Panc1 (cell line): ENCODE data around the gene TWIST2. TPM values are rescaled to one million over a fixed set of nuclear protein-coding genes. Genes with fewer than 3 reads are reported as not detected.

Experiments
- ATAC-seq: fragments of 200-7000 bp; cut with Tn5 transposase; 2 replicates; pipeline ENCODE4 v1.9.1; 2020; ENCODE audit warnings: mild to moderate bottlenecking, moderate library complexity
- BruUV-seq: library from RNA; stranded (reverse); fragments of 400-500 nt; replicated peaks from 2 replicates; lab custom pipeline; 2021; lab: Mats Ljungman, UMichigan
- CTCF ChIA-PET: fragments of 300-600 bp; sonication (Branson Sonifier 250); formaldehyde crosslinking; loops from one replicate; lab custom pipeline; 2022; ENCODE audit warnings: antibody characterized with exemption; lab: Charles Lee
- POLR2A ChIA-PET: fragments of 300-600 bp; sonication (Branson Sonifier 250); formaldehyde crosslinking; loops from one replicate; lab custom pipeline; 2022; ENCODE audit warnings: antibody characterized with exemption; lab: Charles Lee
- DNase-seq: peaks from one replicate; pipeline ENCODE4 v3.0.0-alpha.2; 2010; ENCODE audit warnings: low read depth, low spot score
- H3K27ac ChIP-seq: 2 replicates; pipeline ENCODE4 v1.5.1; 2011; ENCODE audit warnings: mild to moderate bottlenecking, low read length, inconsistent platforms
- H3K27me3 ChIP-seq: fragments of 200-500 bp; sonication (Bioruptor generic); 2 replicates; pipeline ENCODE4 v1.6.0; 2014; ENCODE audit warnings: low read length, inconsistent platforms; ENCODE audit not compliant: control insufficient read depth, insufficient read depth
- H3K36me3 ChIP-seq: fragments of 200-500 bp; sonication (Bioruptor generic); 2 replicates; pipeline ENCODE4 v1.5.1; 2014; ENCODE audit warnings: inconsistent platforms, mild to moderate bottlenecking, low read length, moderate library complexity; ENCODE audit not compliant: control insufficient read depth, insufficient read depth
- H3K4me1 ChIP-seq: 2 replicates; pipeline ENCODE4 v1.5.1; 2011; ENCODE audit warnings: inconsistent platforms, mild to moderate bottlenecking, low read length, moderate library complexity; ENCODE audit not compliant: control insufficient read depth, insufficient read depth
- H3K4me3 ChIP-seq, 2 experiments: 2 replicates each; pipeline ENCODE4 v1.5.1; 2011 to 2012; ENCODE audit warnings: low read depth in 2 of 2, low read length in 2 of 2, mild to moderate bottlenecking in 2 of 2, inconsistent platforms in 1 of 2, moderate library complexity in 1 of 2
- H3K9me3 ChIP-seq: fragments of 200-500 bp; sonication (Bioruptor generic); 2 replicates; pipeline ENCODE4 v1.5.1; 2014; ENCODE audit warnings: low read depth, mild to moderate bottlenecking, inconsistent platforms, low read length, moderate library complexity; ENCODE audit not compliant: control insufficient read depth, insufficient read depth
- CTCF ChIP-seq: fragments of 450-650 bp; IDR thresholded peaks from 2 replicates; pipeline ENCODE4 v1.5.1; 2017; ENCODE audit warnings: mild to moderate bottlenecking
- POLR2AphosphoS5 ChIP-seq: IDR thresholded peaks from 2 replicates; pipeline ENCODE4 v1.6.1; 2012; ENCODE audit warnings: mild to moderate bottlenecking, low read depth, low read length, moderate library complexity
- REST ChIP-seq, 2 experiments: IDR thresholded peaks; 2 replicates each; pipeline ENCODE4 v1.6.1; 2011 to 2012; ENCODE audit warnings: low read depth in 2 of 2, control low read depth in 1 of 2, low read length in 1 of 2, mild to moderate bottlenecking in 1 of 2, moderate library complexity in 1 of 2; ENCODE audit not compliant: insufficient read depth in 1 of 2
- SIN3A ChIP-seq: IDR thresholded peaks from 2 replicates; pipeline ENCODE4 v1.6.1; 2012; ENCODE audit warnings: low read depth, mild to moderate bottlenecking, low read length, moderate library complexity, borderline replicate concordance; ENCODE audit not compliant: insufficient read depth
- TCF7L2 ChIP-seq: IDR thresholded peaks from 2 replicates; pipeline ENCODE4 v1.6.1; 2011; ENCODE audit warnings: mild to moderate bottlenecking, low read depth, low read length, inconsistent platforms
- in situ Hi-C: cut with HindIII; loops from 2 replicates; pipeline ENCODE4 v1.10.0; 2016; ENCODE audit warnings: low sequenced_read_pairs, low pct_unique_long_range_greater_than_20kb
- intact Hi-C: fragments of 100-400 bp; cut with micrococcal nuclease; formaldehyde crosslinking; loops from one replicate; pipeline ENCODE4 v1.10.0; 2022; ENCODE audit not compliant: unreplicated experiment
- total RNA-seq: library from RNA; stranded (reverse); gene quantifications from one replicate; pipeline ENCODE4 v1.2.1, GENCODE V29; 2021; ENCODE audit not compliant: unreplicated experiment

The TWIST2 gene
- total RNA-seq, 1 experiment from 2014 or later = 4.2 TPM

GRCh38 chr2:238850091-238850490, 2.2 kb downstream of the TWIST2 start:
- no TSS peak for BruUV-seq
- no peaks in the 10 kb centered on the region for H3K9me3 ChIP-seq
- in situ Hi-C loops = no loop called here
- TF ChIP-seq POLR2AphosphoS5 = no peak
- no peak for TF ChIP-seq CTCF
- no peak for TF ChIP-seq TCF7L2
- TF ChIP-seq REST (IDR thresholded peaks at IDR 0.05; ENCODE audit: insufficient read depth in 1 of 2, low read depth in 2 of 2, low read length in 1 of 2) = no peak
- TF ChIP-seq SIN3A = no peak
- CTCF ChIA-PET = no interaction called here
- H3K27ac ChIP-seq = peak overlapping the region; percentile 59; the same call in 1 of the 2 replicates
- ATAC-seq (no peak), DNase-seq (no peak)
- H3K4me1 ChIP-seq = peaks cover 6% of the 10 kb centered on the region
- POLR2A ChIA-PET = no interaction called here
- intact Hi-C loops = no loop called here
- peak overlapping the region; percentile 51 to 52 for H3K4me3 ChIP-seq
- no peaks in the 10 kb centered on the region for H3K27me3 ChIP-seq
- no peaks in the 10 kb centered on the region for H3K36me3 ChIP-seq

DNA sequence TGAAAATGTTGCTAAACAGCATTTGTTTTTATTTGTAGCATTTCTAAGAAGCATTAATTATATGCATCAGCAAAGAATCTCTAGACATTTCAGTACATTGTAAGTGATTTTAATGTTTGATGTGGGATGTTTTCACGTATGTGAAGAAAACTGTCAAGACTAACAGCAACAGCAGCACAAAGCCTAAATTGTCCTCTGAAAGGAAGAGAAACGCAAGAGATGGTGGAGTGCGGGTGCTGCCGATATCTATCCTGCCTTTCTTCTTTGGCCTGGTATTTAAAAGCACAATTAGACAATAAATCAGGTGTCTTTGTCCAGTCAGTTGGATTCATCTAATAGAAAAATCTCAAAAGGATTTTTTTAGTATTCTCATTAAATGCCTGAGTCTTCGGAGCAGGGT, 3.1 kb downstream of the TWIST2 start:
- no peaks in the 10 kb centered on the region for H3K36me3 ChIP-seq
- H3K9me3 ChIP-seq = no peaks in the 10 kb centered on the region
- no TSS peak for BruUV-seq
- peaks cover 6% of the 10 kb centered on the region for H3K4me1 ChIP-seq
- intact Hi-C loops (no loop called here), in situ Hi-C loops (no loop called here)
- ATAC-seq (no peak), DNase-seq (no peak)
- ChIA-PET POLR2A (no interaction called here), CTCF (no interaction called here)
- no peaks in the 10 kb centered on the region for H3K27me3 ChIP-seq
- no peak overlapping the region for H3K4me3 ChIP-seq
- no peak for TF ChIP-seq REST (IDR thresholded peaks at IDR 0.05; ENCODE audit: insufficient read depth in 1 of 2, low read depth in 2 of 2, low read length in 1 of 2)
- TF ChIP-seq SIN3A = no peak
- no peak for TF ChIP-seq TCF7L2
- no peak for TF ChIP-seq POLR2AphosphoS5
- TF ChIP-seq CTCF = no peak
- no peak overlapping the region for H3K27ac ChIP-seq
